ENCODE measurements around the gene SGIP1.

DNA sequence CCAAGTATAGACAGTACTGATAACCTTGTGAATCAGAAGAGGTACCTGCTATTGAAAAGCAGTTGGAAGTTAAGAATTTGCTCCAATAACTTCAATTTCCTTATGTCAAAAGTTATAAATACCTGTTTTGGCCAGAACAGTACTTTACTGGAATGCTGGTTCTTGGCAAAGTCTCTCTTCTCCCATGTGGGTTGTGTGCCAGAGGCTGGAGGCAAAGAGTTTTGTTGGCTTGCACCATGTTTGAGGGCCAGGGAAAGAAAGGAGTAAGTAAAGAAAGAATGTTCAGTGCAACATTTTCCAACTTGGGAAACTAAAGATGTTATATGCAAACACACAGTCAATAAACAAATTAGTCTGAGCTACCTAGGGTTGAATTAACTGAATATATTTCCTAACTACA is 151.3 kb downstream of the SGIP1 start:
- TF ChIP-seq POLR2A (IDR thresholded peaks at IDR 0.05; ENCODE audit: low read depth, low read length) (no peak), SPI1 (IDR thresholded peaks at IDR 0.05; ENCODE audit: low read depth, low read length) (no peak), POLR2AphosphoS5 (IDR thresholded peaks at IDR 0.05; ENCODE audit: low read depth, low read length) (no peak), TAF1 (IDR thresholded peaks at IDR 0.05; ENCODE audit: low read depth, low read length) (no peak), POU2F2 (IDR thresholded peaks at IDR 0.05; ENCODE audit: low read depth, low read length) (no peak), PAX5 (IDR thresholded peaks at IDR 0.05; ENCODE audit: insufficient read depth, low read length, severe bottlenecking) (no peak)
